Thyroid gland (tissue), 4 donors: ENCODE results near the gene DPYSL3. TPM values are rescaled to one million over a fixed set of nuclear protein-coding genes. Genes with fewer than 3 reads are reported as not detected.

Source experiments
- DNase-seq, 2 donors: peaks; one replicate each; pipeline ENCODE4 v3.0.0-alpha.2; 2019
- H3K27ac ChIP-seq, 3 donors: fragments of 200-600 bp; sonication (generic); 1 replicate in 2 of 3; 2 replicates in 1 of 3; pipeline ENCODE4 v1.5.1; 2016 to 2019; ENCODE audit warnings: mild to moderate bottlenecking in 1 of 3, moderate library complexity in 1 of 3
- H3K27me3 ChIP-seq: fragments of 200-600 bp; sonication (generic); one replicate; pipeline ENCODE4 v1.5.1; 2019
- H3K36me3 ChIP-seq, 2 donors: fragments of 200-600 bp; sonication (generic); one replicate each; pipeline ENCODE4 v1.5.1; 2016 to 2019
- H3K4me1 ChIP-seq, 2 donors: fragments of 200-600 bp; sonication (generic); one replicate each; pipeline ENCODE4 v1.5.1; 2017 to 2019
- H3K4me3 ChIP-seq, 3 donors: fragments of 200-600 bp; sonication (generic); replicated peaks in 1 of 3; 1 replicate in 2 of 3; 2 replicates in 1 of 3; pipeline ENCODE4 v1.5.1; 2016; ENCODE audit warnings: mild to moderate bottlenecking in 1 of 3
- H3K9me3 ChIP-seq: fragments of 200-600 bp; sonication (generic); one replicate; pipeline ENCODE4 v1.5.1; 2017
- CTCF ChIP-seq, 6 experiments: fragments of 200-600 bp in 3 of 6; fragments of 450-650 bp in 3 of 6; sonication (generic) in 3 of 6; IDR thresholded peaks; one replicate each; pipeline ENCODE4 v1.5.1; 2016 to 2019; ENCODE audit warnings: antibody characterized with exemption in 6 of 6, mild to moderate bottlenecking in 2 of 6, inconsistent platforms in 1 of 6, moderate library complexity in 1 of 6
- POLR2A ChIP-seq, 2 donors: fragments of 450-650 bp; IDR thresholded peaks; one replicate each; pipeline ENCODE4 v1.6.1; 2017; ENCODE audit warnings: antibody characterized with exemption in 2 of 2, mild to moderate bottlenecking in 2 of 2, moderate library complexity in 1 of 2
- WGBS, 2 donors: methylation state at CpG; one replicate each; pipeline ENCODE4 v1.1.5; 2017; 5-methylcytosine and 5-hydroxymethylcytosine counted together
- intact Hi-C: fragments of 100-400 bp; cut with DNase I; formaldehyde crosslinking; loops from one replicate; pipeline ENCODE4 v1.15.1; 2023
- total RNA-seq, 4 donors: library from RNA; depleted of rRNA; stranded (reverse); fragments of >200 nt; gene quantifications; one replicate each; pipeline ENCODE4 v1.2.3, GENCODE V29; 2016

DPYSL3 gene
- total RNA-seq, 4 donors from 2014 or later: 23.7 to 43.1 (median 28.0) TPM

- H3K4me3 ChIP-seq: no peak overlapping the region
- WGBS, 2 donors: 49 to 57% methylated on average over 7 of the region's 7 CpGs
- H3K4me1 ChIP-seq: peaks cover 0 to 6% of the 10 kb centered on the region in 2 donors
- no peaks in the 10 kb centered on the region for H3K9me3 ChIP-seq
- no peaks in the 10 kb centered on the region for H3K36me3 ChIP-seq
- intact Hi-C loops: no loop called here
- no peak for DNase-seq
- TF ChIP-seq POLR2A (IDR thresholded peaks at IDR 0.05): no peak
- no peak for TF ChIP-seq CTCF (IDR thresholded peaks at IDR 0.05)
- no peaks in the 10 kb centered on the region for H3K27me3 ChIP-seq
- no peak overlapping the region for H3K27ac ChIP-seq
These were observed 121.4 kb downstream of the DPYSL3 start for GRCh38 chr5:147388184-147389108.

DNA sequence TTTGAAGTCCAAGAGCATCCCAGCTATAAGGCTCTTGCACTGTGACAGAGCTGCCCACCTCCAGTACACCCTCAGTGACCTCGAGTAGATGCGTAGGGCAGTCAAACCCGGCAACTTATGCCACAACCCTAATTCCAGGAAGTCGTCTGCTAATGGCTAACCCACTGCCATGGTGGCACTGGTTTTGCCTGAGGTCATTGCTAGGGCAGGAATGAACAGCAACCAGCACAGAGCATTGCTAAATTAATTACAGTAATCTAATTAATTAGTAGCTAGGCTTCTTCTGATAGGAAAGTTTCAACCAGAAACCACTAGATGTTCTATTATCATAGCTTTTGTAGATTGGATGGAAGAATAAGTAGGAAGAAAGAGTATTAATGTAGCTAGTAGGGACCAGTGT lies 122.8 kb downstream of the DPYSL3 start:
- Histone ChIP-seq H3K27ac (no peak overlapping the region), H3K4me1 (peaks cover 0 to 6% of the 10 kb centered on the region in 2 donors), H3K9me3 (no peaks in the 10 kb centered on the region), H3K4me3 (no peak overlapping the region), H3K36me3 (no peaks in the 10 kb centered on the region), H3K27me3 (no peaks in the 10 kb centered on the region)
- intact Hi-C loops: no loop called here
- no peak for DNase-seq
- TF ChIP-seq CTCF (IDR thresholded peaks at IDR 0.05) (no peak), POLR2A (IDR thresholded peaks at IDR 0.05) (no peak)
- WGBS, 2 donors: 84 to 85% methylated on average over 4 of the region's 4 CpGs

GRCh38 chr5:147384346-147385193 lies 125.3 kb downstream of the DPYSL3 start:
- DNase-seq: no peak
- WGBS, 2 donors: 79 to 83% methylated on average over 6 of the region's 6 CpGs
- Histone ChIP-seq H3K4me1 (peaks cover 0 to 1% of the 10 kb centered on the region in 2 donors), H3K27me3 (no peaks in the 10 kb centered on the region), H3K27ac (no peak overlapping the region), H3K9me3 (no peaks in the 10 kb centered on the region), H3K36me3 (no peaks in the 10 kb centered on the region), H3K4me3 (no peak overlapping the region)
- TF ChIP-seq POLR2A (IDR thresholded peaks at IDR 0.05) (no peak), CTCF (IDR thresholded peaks at IDR 0.05) (no peak)
- intact Hi-C loops: no loop called here

- intact Hi-C loops: no loop called here
- DNase-seq: no peak
- Histone ChIP-seq H3K4me3 (no peak overlapping the region), H3K9me3 (no peaks in the 10 kb centered on the region), H3K27ac (no peak overlapping the region), H3K36me3 (no peaks in the 10 kb centered on the region), H3K4me1 (peaks cover 0 to 5% of the 10 kb centered on the region in 2 donors), H3K27me3 (no peaks in the 10 kb centered on the region)
- WGBS, 2 donors: 71 to 77% methylated on average over 4 of the region's 4 CpGs
- TF ChIP-seq CTCF (IDR thresholded peaks at IDR 0.05): no peak
- no peak for TF ChIP-seq POLR2A (IDR thresholded peaks at IDR 0.05)
These were observed 127.1 kb downstream of the DPYSL3 start for GRCh38 chr5:147382776-147383175.
